Mammary epithelial cell (primary cell): ENCODE measurements around the gene XRCC6.
"Not testable (repeated sequence)": the region's sequence is repeated elsewhere in the genome, so short reads cannot be mapped to it uniquely, and the experiment has no call there.

Experiments
- EZH2 ChIP-seq: IDR thresholded peaks from 2 replicates; pipeline ENCODE4 v1.6.1; 2012; ENCODE audit warnings: low read length, inconsistent platforms, borderline replicate concordance
- TF ChIP-seq, protein P1 (sequence below), 2 donors: IDR thresholded peaks in 1 of 2; conservative IDR thresholded peaks in 1 of 2; 2 replicates each; pipeline ENCODE4 v1.5.1; 2011 to 2012; ENCODE audit warnings: inconsistent platforms in 2 of 2, low read length in 2 of 2, mild to moderate bottlenecking in 2 of 2, control low read depth in 1 of 2, low read depth in 1 of 2; ENCODE audit not compliant: insufficient read depth in 1 of 2; ENCODE audit errors: extremely low read depth in 1 of 2

DNA sequence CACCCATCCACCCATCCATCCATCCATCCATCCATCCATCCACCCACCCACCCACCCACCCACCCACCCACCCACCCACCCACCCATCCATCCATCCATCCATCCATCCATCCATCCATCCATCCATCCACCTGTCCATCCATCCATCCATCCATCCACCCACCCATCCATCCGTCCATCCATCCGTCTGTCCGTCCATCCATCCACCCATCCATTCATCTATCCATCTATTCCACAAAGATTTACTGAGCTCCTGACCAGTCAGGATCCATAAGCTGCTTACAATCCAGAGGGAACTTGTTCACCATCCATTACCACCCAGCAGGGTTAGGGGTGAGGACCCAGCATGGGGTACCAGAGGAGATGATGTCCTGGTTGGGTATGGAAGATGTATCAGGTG lies 48.8 kb upstream of the XRCC6 start:
- TF ChIP-seq, protein P1, sequence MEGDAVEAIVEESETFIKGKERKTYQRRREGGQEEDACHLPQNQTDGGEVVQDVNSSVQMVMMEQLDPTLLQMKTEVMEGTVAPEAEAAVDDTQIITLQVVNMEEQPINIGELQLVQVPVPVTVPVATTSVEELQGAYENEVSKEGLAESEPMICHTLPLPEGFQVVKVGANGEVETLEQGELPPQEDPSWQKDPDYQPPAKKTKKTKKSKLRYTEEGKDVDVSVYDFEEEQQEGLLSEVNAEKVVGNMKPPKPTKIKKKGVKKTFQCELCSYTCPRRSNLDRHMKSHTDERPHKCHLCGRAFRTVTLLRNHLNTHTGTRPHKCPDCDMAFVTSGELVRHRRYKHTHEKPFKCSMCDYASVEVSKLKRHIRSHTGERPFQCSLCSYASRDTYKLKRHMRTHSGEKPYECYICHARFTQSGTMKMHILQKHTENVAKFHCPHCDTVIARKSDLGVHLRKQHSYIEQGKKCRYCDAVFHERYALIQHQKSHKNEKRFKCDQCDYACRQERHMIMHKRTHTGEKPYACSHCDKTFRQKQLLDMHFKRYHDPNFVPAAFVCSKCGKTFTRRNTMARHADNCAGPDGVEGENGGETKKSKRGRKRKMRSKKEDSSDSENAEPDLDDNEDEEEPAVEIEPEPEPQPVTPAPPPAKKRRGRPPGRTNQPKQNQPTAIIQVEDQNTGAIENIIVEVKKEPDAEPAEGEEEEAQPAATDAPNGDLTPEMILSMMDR (conservative IDR thresholded peaks at IDR 0.05 in 1 of 2, IDR thresholded peaks at IDR 0.05 in 1 of 2; ENCODE audit: extremely low read depth in 1 of 2, insufficient read depth in 1 of 2, low read depth in 1 of 2, low read length in 2 of 2): not testable (repeated sequence)
- TF ChIP-seq EZH2: not testable (repeated sequence)
